K562 (cell line): Measurements from ENCODE around the gene ADAMTS15.

Experiments used
- BRCA1 ChIP-seq, 2 experiments: fragments of 450-650 bp in 1 of 2; sonication (generic) in 1 of 2; formaldehyde crosslinking in 1 of 2; IDR thresholded peaks; 2 replicates each; pipeline versions ENCODE4 v1.5.0 to v1.6.1; 2017 to 2020; ENCODE audit warnings: mild to moderate bottlenecking in 1 of 2, missing genetic modification reagents in 1 of 2
- CBX1 ChIP-seq: sonication (generic); IDR thresholded peaks from 2 replicates; pipeline ENCODE4 v1.6.1; 2016; ENCODE audit warnings: antibody characterized with exemption, low read depth, mild to moderate bottlenecking
- HMG20B ChIP-seq: fragments of 250-450 bp; sonication (Bioruptor Pico); IDR thresholded peaks from 2 replicates; pipeline ENCODE4 v1.5.0; 2021; ENCODE audit warnings: mild to moderate bottlenecking
- KAT7 ChIP-seq: sonication (generic); formaldehyde crosslinking; IDR thresholded peaks from 2 replicates; pipeline ENCODE4 v1.8.0; 2022; ENCODE audit warnings: missing genetic modification reagents, mild to moderate bottlenecking, borderline replicate concordance
- MIER1 ChIP-seq: fragments of 450-650 bp; IDR thresholded peaks from 2 replicates; pipeline ENCODE4 v1.6.1; 2016; ENCODE audit warnings: antibody characterized with exemption, mild to moderate bottlenecking, low read depth
- RAD21 ChIP-seq, 2 experiments: fragments of 250-450 bp in 1 of 2; fragments of 450-650 bp in 1 of 2; sonication (Bioruptor Pico) in 1 of 2; formaldehyde crosslinking in 1 of 2; IDR thresholded peaks in 1 of 2; conservative IDR thresholded peaks in 1 of 2; 2 replicates each; pipeline versions ENCODE4 v1.4.0 to v1.8.0; 2020 to 2022; ENCODE audit warnings: mild to moderate bottlenecking in 2 of 2, moderate library complexity in 1 of 2
- SMC3 ChIP-seq: conservative IDR thresholded peaks from 2 replicates; pipeline ENCODE4 v1.6.1; 2011; ENCODE audit warnings: low read depth, low read length, improper control_type of control experiment; ENCODE audit not compliant: insufficient read depth
- ZBTB12 ChIP-seq: fragments of 250-450 bp; sonication (Bioruptor Pico); IDR thresholded peaks from 2 replicates; pipeline ENCODE4 v1.4.0; 2020
- ZNF324 ChIP-seq: fragments of 250-450 bp; sonication (Bioruptor Pico); IDR thresholded peaks from 2 replicates; pipeline ENCODE4 v1.4.0; 2020; ENCODE audit warnings: mild to moderate bottlenecking

GRCh38 chr11:130435671-130436070 lies 12.8 kb upstream of the ADAMTS15 start:
- no peak for TF ChIP-seq SMC3
- no peak for TF ChIP-seq RAD21 (CRISPR knock-in tag; conservative IDR thresholded peaks at IDR 0.05 in 1 of 2, IDR thresholded peaks at IDR 0.05 in 1 of 2)
- no peak for TF ChIP-seq HMG20B (CRISPR knock-in tag)
- TF ChIP-seq BRCA1 (IDR thresholded peaks at IDR 0.05), result no peak
- no peak for TF ChIP-seq BRCA1 (CRISPR knock-in tag; IDR thresholded peaks at IDR 0.05)
- TF ChIP-seq KAT7, result no peak
- no peak for TF ChIP-seq CBX1
- no peak for TF ChIP-seq ZBTB12 (CRISPR knock-in tag)
- TF ChIP-seq MIER1, result no peak
- TF ChIP-seq ZNF324 (CRISPR knock-in tag), result no peak
